Natural killer cell (primary cell): ENCODE results near the gene LBHD2. TPM values are rescaled to one million over a fixed set of nuclear protein-coding genes. Genes with fewer than 3 reads are reported as not detected.

Experiments used
- ATAC-seq, 3 donors: fragments of 150-1000 bp in 2 of 3; fragments of 200-7000 bp in 1 of 3; cut with Tn5 transposase; 1 replicate in 1 of 3; 2 replicates in 2 of 3; pipeline ENCODE4 v1.10.0; 2021; ENCODE audit warnings: mild to moderate bottlenecking in 2 of 3, moderate library complexity in 2 of 3
- DNase-seq, 2 donors: peaks; one replicate each; pipeline versions ENCODE4 v3.0.0 to v3.0.0-alpha.2; 2013 to 2021; ENCODE audit warnings: mixed read lengths in 1 of 2
- H3K27ac ChIP-seq: one replicate; pipeline ENCODE4 v1.5.1; 2013; ENCODE audit warnings: mild to moderate bottlenecking, low read length
- H3K27me3 ChIP-seq: one replicate; pipeline ENCODE4 v1.6.1; 2013; ENCODE audit warnings: low read length; ENCODE audit not compliant: control insufficient read depth, insufficient read depth
- H3K36me3 ChIP-seq: one replicate; pipeline ENCODE4 v1.6.1; 2013; ENCODE audit warnings: low read length; ENCODE audit not compliant: control insufficient read depth, insufficient read depth
- H3K4me1 ChIP-seq: one replicate; pipeline ENCODE4 v1.6.1; 2013; ENCODE audit warnings: low read length; ENCODE audit not compliant: control insufficient read depth, insufficient read depth
- H3K4me3 ChIP-seq: one replicate; pipeline ENCODE4 v1.5.1; 2013; ENCODE audit warnings: low read length
- H3K9me3 ChIP-seq: one replicate; pipeline ENCODE4 v1.6.1; 2013; ENCODE audit warnings: low read length; ENCODE audit not compliant: control insufficient read depth, insufficient read depth
- H3K27ac Mint-ChIP-seq, 2 donors: one replicate each; pipeline ENCODE4 v1.8.0; 2022; ENCODE audit warnings: mild to moderate bottlenecking in 2 of 2, mixed read lengths in 2 of 2, moderate library complexity in 1 of 2
- H3K27me3 Mint-ChIP-seq, 2 donors: one replicate each; pipeline ENCODE4 v1.8.0; 2022; ENCODE audit warnings: low read depth in 2 of 2, mixed read lengths in 2 of 2
- H3K36me3 Mint-ChIP-seq: one replicate; pipeline ENCODE4 v1.8.0; 2022; ENCODE audit warnings: mixed read lengths
- H3K4me1 Mint-ChIP-seq, 2 donors: one replicate each; pipeline ENCODE4 v1.8.0; 2022; ENCODE audit warnings: mixed read lengths in 2 of 2
- H3K4me3 Mint-ChIP-seq: one replicate; pipeline ENCODE4 v1.8.0; 2022; ENCODE audit warnings: mild to moderate bottlenecking, moderate library complexity, mixed read lengths
- H3K9me3 Mint-ChIP-seq, 2 donors: one replicate each; pipeline ENCODE4 v1.8.0; 2022; ENCODE audit warnings: mixed read lengths in 2 of 2
- WGBS: methylation state at CpG from one replicate; pipeline ENCODE4 v1.1.7; 2013; ENCODE audit warnings: missing lambda C conversion rate; ENCODE audit not compliant: insufficient coverage; 5-methylcytosine and 5-hydroxymethylcytosine counted together
- intact Hi-C: fragments of 100-400 bp; cut with micrococcal nuclease; formaldehyde crosslinking; loops from one replicate; pipeline ENCODE4 v1.14.2; 2022
- total RNA-seq, 4 donors: library from RNA; stranded (reverse); fragments of 120-200 nt in 1 of 4; gene quantifications; one replicate each; pipeline versions ENCODE4 v1.2.3 to v1.2.4, GENCODE V29; 2013 to 2022
- TF ChIP-seq, protein P1 (sequence below): fragments of 200-600 bp; IDR thresholded peaks from one replicate; pipeline ENCODE4 v1.8.0; 2022; ENCODE audit warnings: antibody characterized with exemption

The LBHD2 gene
- total RNA-seq, 3 donors from 2014 or later (not counting 1 experiment from before 2014, with no cell fraction given) = not detected

DNA sequence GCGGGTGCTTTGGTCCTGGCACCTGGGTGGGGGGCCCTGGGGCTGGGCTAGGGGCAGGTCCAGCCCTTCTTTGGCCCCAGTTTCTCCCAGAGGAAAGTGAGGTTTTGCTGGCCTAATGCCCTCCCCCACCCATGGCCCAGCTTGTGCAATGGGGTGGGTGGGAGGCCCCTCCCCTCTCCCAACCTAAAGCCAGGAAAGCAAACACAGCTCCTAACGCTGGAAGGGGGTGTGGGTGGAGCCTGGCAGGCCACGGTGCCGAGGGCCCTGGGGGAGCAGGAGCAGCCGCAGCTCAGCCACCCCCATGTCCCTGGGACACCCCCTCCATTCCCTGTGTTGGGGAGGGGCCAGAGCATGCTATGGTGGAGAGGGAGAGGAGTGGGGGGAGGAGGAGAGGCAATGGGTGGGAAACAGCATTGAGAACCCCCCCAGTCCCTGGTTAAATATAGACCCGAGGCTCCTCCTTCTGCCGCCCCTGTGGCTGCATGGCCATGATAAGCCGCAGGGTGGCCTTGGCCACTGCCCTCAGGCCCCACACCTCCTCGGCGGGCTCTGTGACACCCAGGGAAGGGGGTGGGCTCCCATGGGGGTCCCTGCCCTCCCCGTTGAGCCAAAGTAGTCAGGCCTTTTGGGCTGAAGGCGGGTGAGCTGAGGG is 15.2 kb downstream of the LBHD2 start:
- Histone ChIP-seq H3K27me3 (peaks cover 9% of the 10 kb centered on the region), H3K4me1 (peaks cover 7% of the 10 kb centered on the region), H3K4me3 (no peak overlapping the region), H3K36me3 (no peaks in the 10 kb centered on the region), H3K27ac (no peak overlapping the region), H3K9me3 (no peaks in the 10 kb centered on the region)
- WGBS = 66% methylated on average over 10 of the region's 12 CpGs
- TF ChIP-seq, protein P1, sequence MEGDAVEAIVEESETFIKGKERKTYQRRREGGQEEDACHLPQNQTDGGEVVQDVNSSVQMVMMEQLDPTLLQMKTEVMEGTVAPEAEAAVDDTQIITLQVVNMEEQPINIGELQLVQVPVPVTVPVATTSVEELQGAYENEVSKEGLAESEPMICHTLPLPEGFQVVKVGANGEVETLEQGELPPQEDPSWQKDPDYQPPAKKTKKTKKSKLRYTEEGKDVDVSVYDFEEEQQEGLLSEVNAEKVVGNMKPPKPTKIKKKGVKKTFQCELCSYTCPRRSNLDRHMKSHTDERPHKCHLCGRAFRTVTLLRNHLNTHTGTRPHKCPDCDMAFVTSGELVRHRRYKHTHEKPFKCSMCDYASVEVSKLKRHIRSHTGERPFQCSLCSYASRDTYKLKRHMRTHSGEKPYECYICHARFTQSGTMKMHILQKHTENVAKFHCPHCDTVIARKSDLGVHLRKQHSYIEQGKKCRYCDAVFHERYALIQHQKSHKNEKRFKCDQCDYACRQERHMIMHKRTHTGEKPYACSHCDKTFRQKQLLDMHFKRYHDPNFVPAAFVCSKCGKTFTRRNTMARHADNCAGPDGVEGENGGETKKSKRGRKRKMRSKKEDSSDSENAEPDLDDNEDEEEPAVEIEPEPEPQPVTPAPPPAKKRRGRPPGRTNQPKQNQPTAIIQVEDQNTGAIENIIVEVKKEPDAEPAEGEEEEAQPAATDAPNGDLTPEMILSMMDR = no peak
- no peak for DNase-seq
- no peak overlapping the region for H3K27ac Mint-ChIP-seq
- peaks cover 0 to 20% of the 10 kb centered on the region in 2 donors for H3K27me3 Mint-ChIP-seq
- H3K36me3 Mint-ChIP-seq = no peaks in the 10 kb centered on the region
- no peaks in the 10 kb centered on the region for H3K9me3 Mint-ChIP-seq
- intact Hi-C loops = loop anchor here (10.0 kb wide), 1 partner anchor 404 kb away; no protein-coding TSS in a partner anchor
- no peak overlapping the region for H3K4me3 Mint-ChIP-seq
- H3K4me1 Mint-ChIP-seq = no peaks in the 10 kb centered on the region
- ATAC-seq = no peak

DNA sequence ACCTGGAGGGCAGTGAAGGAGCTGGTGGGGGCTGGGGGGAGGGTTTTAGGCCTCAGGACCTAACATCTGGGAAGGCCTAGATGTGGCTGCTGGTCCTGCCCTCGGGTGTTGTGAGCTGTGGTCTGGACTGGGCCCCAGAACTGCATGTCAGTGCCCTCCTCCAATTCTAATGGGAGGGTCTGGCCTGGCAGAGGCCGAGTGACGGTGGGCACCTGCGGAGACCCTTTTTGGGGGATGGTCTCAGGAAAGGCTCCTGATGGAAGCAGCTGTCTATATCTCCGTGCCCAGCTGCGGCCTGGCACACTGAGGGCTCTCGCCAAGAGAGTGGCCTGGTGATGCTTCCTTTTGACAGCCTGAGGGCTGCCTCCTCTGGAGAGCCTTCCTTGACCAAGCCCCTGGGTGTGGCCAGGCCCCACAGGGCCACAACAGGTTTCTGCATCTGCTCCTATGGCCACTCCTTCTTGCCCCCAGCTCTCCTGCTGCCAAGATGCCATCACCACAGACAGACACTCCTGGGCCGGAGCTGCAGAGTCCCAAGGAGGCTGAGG is 15.8 kb downstream of the LBHD2 start:
- no peaks in the 10 kb centered on the region for H3K36me3 ChIP-seq
- no peak overlapping the region for H3K27ac ChIP-seq
- TF ChIP-seq, protein P1 = no peak
- H3K27me3 ChIP-seq = peaks cover 13% of the 10 kb centered on the region
- Mint-ChIP-seq H3K4me1 (peaks cover under 1 to 1% of the 10 kb centered on the region in 2 donors), H3K27me3 (peaks cover 1 to 20% of the 10 kb centered on the region in 2 donors), H3K36me3 (no peaks in the 10 kb centered on the region), H3K9me3 (no peaks in the 10 kb centered on the region), H3K4me3 (no peak overlapping the region), H3K27ac (no peak overlapping the region)
- no peak for DNase-seq
- no peaks in the 10 kb centered on the region for H3K9me3 ChIP-seq
- peaks cover 11% of the 10 kb centered on the region for H3K4me1 ChIP-seq
- ATAC-seq = no peak
- intact Hi-C loops = loop anchor here (10.0 kb wide), 1 partner anchor 405 kb away; no protein-coding TSS in a partner anchor
- H3K4me3 ChIP-seq = no peak overlapping the region
- 88% methylated on average over 8 of the region's 8 CpGs for WGBS

DNA sequence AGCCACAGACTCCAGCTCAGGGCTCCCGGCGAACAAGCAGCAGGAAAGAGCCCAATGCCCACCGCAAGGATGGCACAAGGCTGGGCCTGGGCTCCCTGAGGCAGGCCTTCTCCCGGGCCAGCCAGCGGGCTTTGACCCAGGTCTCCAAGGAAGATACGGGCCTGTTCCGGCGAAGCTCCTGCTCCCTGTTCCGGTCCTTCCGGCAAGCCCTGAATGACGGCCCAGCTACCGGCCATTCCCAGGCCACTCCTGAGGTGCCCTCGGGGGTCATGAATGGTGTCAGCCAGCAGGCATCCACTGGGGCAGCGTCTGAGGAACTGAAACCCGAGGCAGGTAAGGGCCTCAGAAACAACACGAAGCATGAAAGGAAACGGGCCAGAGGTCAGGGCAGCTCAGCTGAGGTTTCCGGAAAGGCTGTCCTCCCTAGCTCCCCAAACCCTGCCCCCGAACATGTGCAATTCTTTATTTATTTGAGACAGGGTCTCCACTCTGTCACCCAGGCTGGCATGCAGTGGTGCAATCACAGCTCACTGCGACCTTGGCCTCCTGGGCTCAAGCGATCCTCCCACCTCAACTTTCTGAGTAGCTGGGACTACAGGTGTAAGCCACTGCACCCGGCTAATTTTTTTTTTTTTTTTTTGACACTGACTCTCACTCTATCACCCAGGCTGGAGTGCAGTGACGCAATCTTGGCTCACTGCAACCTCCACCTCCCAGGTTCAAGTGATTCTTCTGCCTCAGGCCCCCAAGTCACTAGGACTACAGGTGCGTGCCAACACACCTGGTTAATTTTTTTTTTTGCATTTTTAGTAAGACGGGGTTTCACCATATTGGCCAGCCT is 16.5 kb downstream of the LBHD2 start:
- H3K4me1 ChIP-seq = peaks cover 18% of the 10 kb centered on the region
- intact Hi-C loops = no loop called here
- H3K9me3 Mint-ChIP-seq = no peaks in the 10 kb centered on the region
- no peaks in the 10 kb centered on the region for H3K36me3 ChIP-seq
- TF ChIP-seq, protein P1 = no peak
- DNase-seq (no peak), ATAC-seq (no peak)
- no peaks in the 10 kb centered on the region for H3K9me3 ChIP-seq
- H3K4me1 Mint-ChIP-seq = peaks cover 6 to 7% of the 10 kb centered on the region in 2 donors
- no peak overlapping the region for H3K4me3 ChIP-seq
- no peak overlapping the region for H3K27ac ChIP-seq
- H3K27me3 Mint-ChIP-seq = peaks cover 8 to 27% of the 10 kb centered on the region in 2 donors
- no peaks in the 10 kb centered on the region for H3K36me3 Mint-ChIP-seq
- H3K4me3 Mint-ChIP-seq = no peak overlapping the region
- 85% methylated on average over 25 of the region's 25 CpGs for WGBS
- peaks cover 14% of the 10 kb centered on the region for H3K27me3 ChIP-seq
- no peak overlapping the region for H3K27ac Mint-ChIP-seq
